HG02973 (cell line): ENCODE measurements around the gene MFSD12.
A peak's percentile ranks its signal among the peaks of the same experiment; 100 is the strongest.
"Not testable (repeated sequence)": the region's sequence is repeated elsewhere in the genome, so short reads cannot be mapped to it uniquely, and the experiment has no call there.

Experiments used
- ATAC-seq: cut with Tn5 transposase; IDR thresholded peaks from one replicate; pipeline ENCODE4 v1.9.1; 2021; ENCODE audit warnings: moderate library complexity; ENCODE audit not compliant: unreplicated experiment

Gene MFSD12

DNA sequence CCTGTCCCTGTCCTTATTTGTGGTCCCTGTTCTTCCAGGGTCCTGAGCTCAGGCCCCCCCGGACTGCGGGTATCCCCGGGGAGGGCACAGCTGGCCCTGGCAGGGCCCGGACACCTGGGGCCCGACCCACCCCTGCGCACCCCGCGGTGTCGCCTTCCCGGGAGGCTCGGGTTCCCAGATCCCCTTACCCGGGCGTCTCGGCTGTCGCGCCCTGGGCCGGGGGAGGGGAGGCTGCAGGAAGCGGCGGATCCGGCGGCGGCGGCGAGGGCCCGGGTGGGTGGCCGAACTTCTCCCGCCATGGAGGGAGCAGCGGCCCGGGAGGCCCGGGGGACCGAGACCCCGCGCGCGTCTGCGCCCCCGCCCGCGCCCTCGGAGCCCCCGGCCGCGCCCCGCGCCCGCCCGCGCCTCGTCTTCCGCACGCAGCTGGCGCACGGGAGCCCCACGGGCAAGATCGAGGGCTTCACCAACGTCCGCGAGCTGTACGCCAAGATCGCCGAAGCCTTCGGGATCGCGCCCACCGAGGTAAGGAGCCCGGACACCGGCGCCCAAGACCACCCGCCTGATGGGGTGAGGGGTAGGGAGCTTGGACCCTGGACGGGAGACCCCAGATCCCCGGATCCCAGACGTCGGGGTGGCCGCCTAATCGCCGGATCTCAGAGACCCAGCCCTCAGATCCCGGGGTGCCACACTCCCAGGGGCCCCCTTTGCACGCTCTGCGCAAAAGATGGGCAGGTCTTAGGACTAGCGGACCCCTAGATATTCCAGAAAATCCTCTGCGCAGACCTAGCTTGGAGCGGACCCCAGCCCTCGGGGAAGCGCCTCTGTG, 28.1 kb upstream of the MFSD12 start, which contains the start of gene GIPC3:
GIPC3 (plus strand) TSS at position 178 of the 826 bp plus-strand sequence; CDS start at position 298, 120 bp downstream.
- no peak for ATAC-seq

DNA sequence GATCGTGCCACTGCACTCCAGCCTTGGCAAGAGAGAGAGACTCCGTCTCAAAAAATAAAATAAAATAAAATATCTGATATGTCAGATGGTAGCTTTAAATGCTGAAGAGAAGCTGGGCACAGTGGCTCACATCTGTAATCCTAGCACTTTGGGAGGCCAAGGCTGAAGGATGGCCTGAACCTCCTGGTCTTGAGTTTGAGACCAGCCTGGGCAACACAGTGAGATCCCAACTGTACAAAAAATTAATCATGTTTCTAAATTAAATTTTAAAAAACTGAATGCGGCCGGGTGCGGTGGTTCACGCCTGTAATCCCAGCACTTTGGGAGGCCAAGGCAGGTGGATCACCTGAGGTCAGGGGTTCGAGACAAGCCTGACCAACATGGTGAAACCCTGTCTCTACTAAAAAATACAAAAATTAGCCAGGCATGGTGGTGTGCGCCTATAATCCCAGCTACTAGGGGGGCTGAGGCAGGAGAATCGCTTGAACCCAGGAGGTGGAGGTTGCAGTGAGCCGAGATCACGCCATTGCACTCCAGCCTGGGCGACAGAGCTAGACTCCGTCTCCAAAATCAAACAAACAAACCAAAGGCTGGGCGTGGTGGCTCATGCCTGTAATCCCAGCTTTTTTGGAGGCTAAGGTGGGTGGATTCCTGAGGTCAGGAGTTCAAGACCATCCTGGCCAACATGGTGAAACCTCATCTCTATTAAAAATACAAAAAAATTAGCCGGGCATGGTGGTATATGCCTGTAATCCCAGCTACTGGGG, 26.8 kb upstream of the MFSD12 start:
- ATAC-seq, result not testable (repeated sequence)

DNA sequence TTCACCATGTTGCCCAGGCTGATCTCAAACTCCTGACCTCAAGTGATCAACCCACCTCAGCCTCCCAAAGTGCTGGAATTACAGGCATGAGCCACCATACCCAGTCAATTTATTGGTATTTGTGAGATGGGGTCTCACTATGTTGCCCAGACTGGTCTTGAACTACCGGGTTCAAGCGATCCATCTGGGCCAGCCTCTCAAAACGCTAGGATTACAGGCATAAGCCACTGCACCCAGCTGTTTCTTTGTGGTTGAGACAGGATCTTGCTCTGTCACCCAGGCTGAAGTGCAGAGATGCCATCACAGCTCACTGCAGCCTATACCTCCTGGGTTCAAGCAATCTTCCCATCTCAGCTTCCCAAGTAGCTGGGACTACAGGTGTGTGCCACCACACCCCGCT, 24.4 kb upstream of the MFSD12 start:
- ATAC-seq, result not testable (repeated sequence)

DNA sequence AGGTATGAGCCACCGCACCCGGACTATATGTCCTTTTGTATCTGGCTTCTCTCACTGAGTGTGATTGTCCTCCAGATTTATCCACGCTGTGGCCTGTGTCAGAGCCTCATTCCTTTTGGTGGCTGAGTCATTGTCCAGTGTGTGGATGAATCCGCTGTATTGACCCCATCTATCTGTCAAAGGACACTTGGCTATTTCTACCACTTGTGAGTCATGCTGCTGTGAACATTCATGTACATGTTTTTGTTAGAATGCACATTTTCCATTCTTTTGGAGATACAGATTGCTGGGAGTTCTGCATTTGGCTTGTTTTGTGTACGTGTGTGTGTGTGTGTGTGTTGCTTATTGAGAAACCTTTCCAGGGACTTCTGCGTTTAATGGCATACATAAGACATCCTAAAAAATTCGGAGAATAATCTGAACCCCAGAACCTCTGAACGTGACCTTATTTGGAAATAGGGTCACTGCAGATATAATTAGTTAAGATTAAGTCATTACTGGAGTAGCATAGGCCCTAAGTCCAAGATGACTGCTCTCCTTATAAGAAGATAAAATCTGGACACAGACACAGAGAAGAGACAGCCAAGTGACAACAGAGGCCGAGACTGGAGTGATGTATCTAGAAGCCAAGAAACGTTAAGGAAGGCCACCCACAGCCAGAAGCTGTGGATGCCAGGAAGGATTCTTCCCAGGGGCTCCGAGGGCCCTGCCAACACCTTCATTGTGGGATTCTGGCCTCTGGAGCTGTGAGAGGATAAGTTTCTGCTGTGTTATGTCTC, 23.0 kb upstream of the MFSD12 start:
- no peak for ATAC-seq

DNA sequence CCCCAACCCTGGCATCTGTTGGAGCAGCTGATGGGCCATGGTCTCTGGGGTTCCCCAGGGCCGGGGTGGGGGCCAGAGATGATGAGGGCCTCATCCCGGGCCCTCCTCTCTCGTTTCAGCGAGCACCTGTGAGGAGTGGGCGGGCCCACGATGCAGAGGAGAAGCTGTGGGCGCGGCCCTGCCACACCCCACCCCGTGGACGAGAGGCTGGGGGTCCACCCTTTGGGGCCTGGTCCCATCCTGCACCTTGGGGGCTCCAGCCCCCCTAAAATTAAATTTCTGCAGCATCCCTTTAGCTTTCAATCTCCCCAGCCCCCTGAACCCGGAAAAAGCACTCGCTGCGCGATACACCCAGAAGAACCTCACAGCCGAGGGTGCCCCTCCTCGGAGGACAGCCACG, 21.0 kb upstream of the MFSD12 start:
- no peak for ATAC-seq

DNA sequence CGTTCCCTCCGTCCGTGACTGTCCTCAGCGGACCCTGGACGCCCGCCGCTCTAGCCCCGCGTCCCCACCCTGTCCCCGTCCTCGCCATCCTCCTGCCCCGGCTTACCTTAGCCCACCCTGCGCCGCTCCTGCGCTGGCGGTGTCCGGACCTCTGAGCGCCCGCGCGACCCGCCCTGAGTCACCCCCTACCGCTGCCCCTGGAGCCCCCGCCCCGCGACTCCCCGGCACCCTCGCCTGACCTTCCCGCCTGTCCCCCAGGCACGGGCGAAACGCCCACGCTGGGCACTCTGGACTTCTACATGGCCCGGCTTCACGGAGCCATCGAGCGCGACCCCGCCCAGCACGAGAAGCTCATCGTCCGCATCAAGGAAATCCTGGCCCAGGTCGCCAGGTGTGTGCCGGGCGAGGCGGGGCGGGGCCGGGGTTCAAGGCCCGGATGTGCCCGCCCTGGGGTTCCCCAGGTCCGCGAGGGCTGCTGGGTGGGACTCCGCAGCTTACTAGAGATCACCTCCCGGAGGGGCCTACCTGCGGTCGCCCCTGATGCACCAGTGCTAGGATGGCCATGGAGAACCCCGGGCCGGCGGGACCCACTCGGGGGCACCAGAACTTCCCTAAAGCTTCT, 20.4 kb upstream of the MFSD12 start:
- no peak for ATAC-seq

DNA sequence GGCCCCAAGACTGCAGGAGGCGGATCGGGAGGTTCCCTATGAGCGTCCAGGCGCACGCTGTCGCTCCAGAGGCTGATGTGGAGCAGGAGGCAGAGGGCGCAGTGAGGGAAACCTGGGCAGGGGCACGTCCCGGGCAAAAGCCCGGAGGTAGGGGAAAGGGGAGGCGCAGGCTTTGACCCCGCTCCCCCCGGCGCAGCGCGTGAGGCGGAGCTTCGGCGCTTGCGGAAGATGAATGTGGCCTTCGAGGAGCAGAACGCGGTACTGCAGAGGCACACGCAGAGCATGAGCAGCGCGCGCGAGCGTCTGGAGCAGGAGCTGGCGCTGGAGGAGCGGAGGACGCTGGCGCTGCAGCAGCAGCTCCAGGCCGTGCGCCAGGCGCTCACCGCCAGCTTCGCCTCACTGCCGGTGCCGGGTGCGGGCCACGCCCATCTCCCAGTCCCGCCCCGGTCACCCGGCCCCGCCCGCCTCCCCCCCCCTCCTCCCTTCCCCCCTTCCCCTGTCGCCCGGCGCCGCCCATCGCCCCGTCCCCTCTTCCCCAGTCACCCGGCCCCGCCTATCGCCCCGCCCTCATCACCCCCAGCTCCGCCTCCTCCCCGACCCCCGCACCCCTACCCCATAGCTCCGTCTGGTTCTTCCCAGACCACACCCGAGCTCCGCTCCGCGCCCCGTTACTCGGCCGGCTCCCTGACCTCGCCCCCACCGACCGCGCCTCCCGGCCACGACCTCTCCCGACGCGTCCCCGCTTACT, 19.5 kb upstream of the MFSD12 start:
- ATAC-seq, result no peak

DNA sequence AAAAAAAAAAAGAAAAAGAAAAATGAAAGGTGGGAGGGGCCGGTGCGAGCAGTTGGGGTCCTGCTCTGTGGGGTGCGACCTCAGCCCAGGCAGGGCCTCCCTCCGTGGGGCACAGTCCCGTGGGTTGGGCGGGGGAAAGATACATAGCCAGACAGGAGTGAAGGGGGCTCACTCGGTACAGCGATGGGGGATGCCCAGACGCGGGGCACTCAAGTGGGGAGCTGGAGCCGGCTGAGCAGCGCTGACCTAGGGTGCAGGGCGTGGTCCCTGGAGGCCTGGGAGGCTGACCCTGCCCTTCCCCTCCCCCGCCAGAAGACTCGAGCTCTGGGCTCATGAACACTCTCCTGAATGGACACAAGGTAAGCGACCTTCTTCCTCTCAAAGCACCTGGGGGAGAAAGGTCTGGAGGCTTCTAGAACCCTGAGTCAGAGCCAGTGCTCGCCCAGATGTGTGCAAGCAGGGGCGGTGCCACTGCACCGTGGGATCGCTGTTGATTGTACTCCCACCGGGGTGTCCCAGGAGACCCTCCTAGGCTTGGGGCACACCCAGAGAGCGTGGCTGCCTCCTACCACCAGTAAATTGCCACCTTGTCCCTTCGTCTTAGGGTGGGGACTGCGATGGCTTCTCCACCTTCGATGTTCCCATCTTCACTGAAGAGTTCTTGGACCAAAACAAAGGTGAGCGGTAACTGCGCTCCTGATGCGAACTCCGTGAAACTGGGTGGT, 18.7 kb upstream of the MFSD12 start:
- ATAC-seq, result no peak

DNA sequence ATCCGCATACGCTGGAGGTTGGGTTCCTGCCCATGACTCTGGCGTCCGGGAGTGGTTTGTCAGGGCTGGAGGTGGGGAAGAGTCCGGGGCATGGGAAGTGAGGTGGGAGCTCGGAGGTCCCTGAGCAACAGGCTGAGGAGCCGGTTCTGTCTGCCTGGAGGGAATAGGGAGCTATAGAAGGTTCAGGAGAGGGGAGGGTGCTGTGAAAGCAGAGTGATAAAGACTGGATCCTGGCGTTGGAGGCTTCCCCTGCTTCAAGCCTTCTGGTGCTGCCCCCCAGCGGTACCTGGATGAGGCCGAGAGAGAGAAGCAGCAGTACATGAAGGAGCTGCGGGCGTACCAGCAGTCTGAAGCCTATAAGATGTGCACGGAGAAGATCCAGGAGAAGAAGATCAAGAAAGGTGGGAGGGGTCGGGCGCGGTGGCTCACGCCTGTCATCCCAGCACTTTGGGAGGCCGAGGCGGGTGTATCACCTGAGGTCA, 17.9 kb upstream of the MFSD12 start:
- no peak for ATAC-seq

DNA sequence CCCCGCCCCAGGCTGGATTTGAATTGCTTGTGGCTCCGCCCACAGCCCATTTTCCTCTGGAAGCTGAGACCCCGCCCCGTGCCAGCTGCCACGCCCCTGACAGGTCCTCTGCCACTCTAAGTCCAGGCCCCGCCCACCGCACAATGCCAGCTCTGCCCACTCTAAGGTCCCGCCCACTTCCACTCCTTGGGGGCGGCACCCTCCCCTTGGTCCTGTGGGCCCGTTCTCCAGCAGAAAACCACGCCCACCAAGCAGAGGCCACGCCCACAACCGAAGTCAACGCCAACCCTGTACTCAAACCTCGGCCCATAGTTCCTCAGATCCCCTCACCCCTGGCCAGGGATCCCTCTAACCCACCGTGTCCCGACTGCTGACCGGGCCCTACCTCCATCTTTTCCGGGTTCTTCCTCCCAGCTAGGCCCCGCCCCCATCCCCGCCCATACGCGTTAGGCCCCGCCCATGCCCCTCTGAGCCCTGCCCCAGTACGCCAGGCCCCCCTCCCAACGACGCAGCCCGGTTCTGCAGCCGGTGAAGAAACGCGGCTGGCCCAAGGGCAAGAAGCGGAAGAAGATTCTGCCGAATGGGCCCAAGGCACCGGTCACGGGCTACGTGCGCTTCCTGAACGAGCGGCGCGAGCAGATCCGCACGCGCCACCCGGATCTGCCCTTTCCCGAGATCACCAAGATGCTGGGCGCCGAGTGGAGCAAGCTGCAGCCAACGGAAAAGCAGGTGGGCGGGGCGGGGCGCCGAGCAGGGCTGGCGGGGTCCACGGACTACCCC, 16.7 kb upstream of the MFSD12 start:
- no peak for ATAC-seq

DNA sequence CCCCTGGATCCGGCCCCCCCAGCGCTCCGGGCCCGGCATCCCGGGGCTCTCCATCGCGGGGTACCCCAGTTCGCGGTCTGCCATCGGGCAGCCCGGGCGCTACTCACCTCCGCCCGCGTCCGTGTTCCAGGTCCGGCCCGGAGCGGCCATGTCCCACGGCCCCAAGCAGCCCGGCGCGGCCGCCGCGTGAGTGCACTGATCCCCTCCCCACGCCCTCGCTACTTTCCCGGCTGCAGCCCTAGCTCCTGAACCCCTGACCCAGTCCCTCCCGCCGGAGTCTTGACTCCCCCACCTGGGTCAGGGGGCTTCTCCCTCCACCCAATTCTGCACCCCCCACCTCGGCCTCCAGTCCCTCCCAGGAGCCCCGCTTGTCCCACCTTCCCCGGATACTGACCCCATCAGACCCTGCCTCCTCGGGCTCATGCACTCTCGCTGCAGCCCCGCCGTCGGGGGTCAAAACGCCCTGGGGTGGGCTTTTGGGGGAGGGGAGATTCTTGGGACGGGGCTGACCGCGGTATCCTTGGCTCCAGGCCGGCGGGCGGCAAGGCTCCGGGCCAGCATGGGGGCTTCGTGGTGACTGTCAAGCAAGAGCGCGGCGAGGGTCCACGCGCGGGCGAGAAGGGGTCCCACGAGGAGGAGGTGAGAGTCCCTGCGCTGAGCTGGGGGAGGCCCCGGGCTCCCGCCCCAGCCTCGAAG, 15.9 kb upstream of the MFSD12 start:
- ATAC-seq, result peak; percentile 6

DNA sequence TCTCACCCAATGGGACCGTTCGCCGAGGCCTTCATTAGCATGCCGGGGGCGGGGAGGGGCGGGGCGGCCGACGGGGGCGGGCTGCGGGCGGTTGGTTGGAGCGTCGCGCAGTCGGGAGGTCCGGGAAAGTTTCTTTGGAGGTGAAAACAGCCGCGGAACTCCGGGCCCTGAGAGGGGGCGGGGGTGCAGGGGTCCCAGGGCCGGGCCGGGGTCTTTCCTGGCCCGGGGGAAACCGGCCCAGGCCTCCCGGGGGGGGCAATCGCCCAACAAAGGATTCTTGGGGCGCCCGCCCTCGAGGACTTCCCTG, 15.4 kb upstream of the MFSD12 start, which contains the start of gene HMG20B:
HMG20B (plus strand) TSS at position 90 of the 307 bp plus-strand sequence. CDS start 366 bp downstream, outside the sequence.
- no peak for ATAC-seq

DNA sequence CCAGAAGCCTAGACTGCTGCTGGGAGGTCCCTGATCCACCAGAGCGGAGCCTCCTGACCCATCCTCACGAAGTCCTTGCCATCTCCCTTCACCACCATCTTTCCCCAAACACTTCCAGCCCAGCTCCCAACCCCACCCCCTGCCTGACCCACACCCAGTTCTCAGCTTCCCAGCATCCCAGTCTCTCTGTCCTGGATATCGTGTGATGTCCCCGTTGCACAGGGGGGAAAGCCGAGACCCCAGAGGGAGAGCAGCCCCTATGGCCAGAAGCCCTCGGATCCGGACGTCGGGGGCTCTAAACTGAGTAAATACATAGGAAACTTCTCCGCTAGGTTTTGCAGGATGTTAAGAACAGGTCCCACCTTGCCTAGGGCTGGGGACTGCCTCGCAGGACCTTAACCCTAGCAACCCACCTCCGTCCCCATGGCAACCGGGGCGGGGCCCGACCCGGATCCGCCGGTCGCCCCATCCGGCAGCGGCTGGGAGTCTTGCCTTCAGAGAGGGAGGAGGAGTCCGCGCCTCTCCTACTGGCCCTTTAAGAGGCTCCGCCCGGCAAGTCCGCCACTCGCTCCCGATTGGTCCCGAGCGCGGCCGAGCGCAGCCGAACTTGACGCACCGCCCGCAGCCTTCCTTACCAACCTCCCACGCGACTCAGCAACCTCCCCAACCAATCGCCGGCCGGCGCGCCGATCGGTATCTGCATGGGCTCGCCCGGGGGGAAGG, 14.9 kb upstream of the MFSD12 start:
- peak; percentile 85 for ATAC-seq

DNA sequence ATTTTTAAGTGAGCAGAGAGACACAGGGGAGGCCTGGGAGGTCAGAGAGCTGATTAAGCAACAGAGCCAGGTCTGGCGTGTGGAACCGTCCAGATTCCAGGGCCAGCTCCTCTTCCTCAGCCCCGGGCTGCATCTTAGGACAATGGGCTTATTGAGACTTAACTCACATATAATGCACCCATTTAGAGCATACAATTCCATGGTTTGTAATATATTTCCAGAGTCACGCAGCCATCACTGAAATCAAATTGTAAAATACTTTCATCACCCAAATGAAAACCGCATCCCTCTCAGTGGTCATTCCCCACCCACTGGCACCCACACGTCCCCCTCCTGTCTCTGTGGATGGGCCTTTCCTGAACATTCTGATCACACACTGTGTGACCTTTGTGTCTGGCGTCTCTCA, 13.2 kb upstream of the MFSD12 start:
- ATAC-seq, result no peak

DNA sequence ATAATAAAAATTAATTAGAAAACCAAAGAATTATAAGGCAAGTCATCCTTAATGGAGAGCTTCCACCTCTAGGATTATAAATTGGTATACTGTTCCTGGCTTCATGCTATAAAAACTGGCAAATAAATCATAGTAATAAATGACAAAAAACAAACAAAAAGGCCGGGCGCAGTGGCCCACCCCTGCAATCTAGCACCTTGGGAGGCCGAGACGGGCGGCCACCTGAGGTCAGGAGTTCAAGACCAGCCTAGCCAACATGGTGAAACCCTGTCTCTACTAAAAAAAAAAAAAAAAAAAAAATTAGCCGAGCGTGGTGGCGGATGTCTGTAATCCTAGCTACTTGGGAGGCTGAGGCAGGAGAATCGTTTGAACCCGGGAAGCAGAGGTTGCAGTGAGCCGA, 12.7 kb upstream of the MFSD12 start:
- not testable (repeated sequence) for ATAC-seq

DNA sequence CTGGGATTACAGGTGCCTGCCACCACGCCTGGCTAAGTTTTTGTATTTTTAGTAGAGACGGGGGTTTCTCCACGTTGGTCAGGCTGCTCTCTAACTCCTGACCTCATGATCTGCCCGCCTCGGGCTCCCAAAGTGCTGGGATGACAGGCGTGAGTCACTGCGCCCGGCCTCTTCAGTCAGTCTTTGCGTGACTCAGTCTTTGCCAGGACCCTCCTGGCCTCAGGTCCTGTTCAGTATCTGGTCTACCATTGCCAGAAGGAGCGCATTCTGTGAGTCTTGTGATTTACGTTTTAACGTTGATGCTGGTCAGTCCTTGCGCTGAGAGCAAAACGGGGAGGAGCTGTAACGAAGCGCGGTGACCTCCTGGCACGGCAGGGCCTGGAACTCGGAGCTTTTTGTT, 7.8 kb upstream of the MFSD12 start:
- ATAC-seq, result no peak
